ENCODE data around the gene GYPC.

GYPC gene

DNA sequence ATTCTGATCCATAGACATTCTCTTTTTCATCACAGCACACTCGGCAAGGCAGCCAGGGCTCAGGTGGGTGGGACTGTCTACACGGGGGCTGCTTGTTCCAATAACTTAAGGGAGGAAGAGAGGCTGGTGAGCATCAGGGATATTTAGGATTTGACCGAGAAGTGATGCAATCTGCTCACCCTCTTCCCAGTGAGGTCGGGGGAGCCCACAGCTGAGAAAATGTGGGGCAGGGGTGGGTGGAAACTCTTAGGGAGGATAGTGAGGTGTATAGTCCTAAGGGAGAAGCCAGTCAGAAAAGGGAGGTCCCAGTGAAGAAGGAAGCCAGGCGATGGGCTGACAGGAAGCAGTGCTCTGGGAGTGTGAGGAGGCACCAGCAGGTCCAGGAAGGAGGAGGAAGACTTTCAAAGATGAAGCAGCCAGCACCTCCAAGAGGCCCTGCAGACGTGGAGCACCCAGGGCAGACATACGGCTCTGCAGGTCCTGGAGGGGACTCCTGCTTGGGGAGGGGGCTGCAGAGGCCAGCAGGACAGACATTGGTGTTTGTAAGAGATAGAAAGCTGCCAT is 76.8 kb downstream of the GYPC start:
- no peak for DNase-seq (ENCODE audit: low spot score)

DNA sequence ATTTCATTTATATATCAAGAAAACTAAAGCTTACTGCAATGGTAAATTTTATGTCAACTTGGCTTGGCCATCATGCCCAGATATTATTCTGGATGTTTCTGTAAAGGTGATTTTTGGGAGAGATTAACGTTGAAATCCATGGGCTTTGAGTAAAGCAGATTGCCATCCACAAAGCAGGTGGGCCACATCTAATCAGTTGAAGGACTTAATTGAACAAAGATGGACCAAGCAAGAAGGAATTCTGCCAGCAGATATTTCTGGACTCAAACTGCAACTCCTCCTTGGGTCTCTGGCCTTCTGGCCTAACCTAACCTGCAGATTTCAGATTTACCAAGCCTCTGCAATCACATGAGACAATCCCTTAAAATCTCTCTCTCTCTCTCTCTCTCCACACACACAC is 77.8 kb downstream of the GYPC start:
- no peak for DNase-seq (ENCODE audit: low spot score)

DNA sequence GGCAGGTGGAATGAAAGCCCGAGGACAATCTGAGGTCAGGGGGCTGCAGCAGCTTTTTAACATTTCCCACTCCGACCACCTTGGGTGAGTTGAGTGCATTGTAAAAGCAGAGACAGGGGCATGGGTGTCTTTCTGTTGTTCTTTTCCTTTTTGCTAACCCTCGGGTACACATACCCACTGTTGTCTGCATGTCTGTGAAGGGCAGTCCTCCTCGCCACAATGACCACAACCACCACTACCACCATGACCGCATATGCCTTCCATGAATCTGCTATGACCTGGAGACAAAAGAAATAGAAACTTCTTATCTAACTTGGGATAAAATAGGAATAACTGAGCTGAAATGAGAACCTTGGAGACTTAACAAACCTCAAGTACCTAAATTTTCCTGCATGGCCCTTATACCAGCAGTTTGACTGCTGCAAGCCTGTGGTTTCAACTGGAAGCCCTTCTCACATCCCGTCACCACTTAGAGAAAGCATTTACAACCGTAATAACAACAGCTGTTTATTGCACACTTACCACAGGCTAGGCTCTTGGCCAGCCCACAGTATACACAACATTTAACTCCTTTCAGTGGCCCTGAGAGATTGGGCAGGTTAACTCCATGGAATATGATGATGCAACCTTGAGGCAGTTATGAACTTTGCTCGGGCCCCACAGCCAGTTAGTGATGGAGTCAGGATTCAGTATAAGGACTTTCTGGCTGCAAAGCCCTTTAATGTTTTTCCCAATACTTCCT is 80.3 kb downstream of the GYPC start:
- DNase-seq (ENCODE audit: low spot score), result no peak

DNA sequence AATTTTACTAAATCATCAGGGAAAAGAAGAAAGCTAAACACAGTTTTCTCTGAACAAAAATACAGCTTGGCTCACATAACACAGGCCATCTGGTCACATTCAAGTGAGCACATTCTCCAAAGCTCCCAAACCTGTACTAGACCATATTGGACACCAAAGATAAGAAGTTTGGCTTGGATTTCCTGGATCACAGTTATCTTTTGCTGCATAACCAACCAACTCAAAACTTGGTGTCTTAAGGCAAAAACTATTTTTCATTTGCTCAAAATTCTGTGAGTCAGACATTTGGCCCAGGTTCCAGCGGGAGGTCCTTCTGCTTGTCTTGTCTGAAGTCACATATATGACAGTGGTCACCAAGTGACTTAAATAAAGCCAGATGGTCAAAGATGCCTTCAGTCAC is 83.2 kb downstream of the GYPC start:
- DNase-seq (ENCODE audit: low spot score), result no peak

DNA sequence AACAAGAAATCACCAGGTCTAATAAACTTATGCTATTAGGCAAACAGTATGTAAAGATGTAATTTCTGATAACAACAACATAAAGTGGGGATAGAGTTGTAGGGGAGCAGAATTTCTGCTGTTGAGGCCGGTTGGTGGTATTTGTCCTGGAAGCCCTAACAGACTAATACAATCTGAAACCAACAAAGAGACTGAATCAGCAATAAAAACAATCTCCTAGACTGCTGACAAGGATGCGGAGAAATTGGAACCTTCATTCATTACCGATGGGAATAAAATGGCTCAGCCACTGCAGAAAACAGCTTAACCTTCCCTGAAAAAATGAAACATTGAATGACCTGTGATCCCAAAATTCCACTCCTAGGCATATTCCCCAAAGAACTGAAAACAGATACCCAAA is 88.7 kb downstream of the GYPC start:
- DNase-seq (ENCODE audit: low spot score), result no peak

Measured in left forelimb (tissue), 1 donor.